Esophagus squamous epithelium (tissue), 5 donors: ENCODE measurements around the gene IFT74. TPM values are rescaled to one million over a fixed set of nuclear protein-coding genes. Genes with fewer than 3 reads are reported as not detected.

Source experiments
- DNase-seq: peaks from one replicate; lab custom pipeline; 2025; lab: John Stamatoyannopoulos, UW
- H3K27ac ChIP-seq, 4 donors: fragments of 200-600 bp; sonication (generic); one replicate each; pipeline ENCODE4 v1.5.1; 2016 to 2019; ENCODE audit warnings: mild to moderate bottlenecking in 1 of 4
- H3K27me3 ChIP-seq, 4 donors: fragments of 200-600 bp; sonication (generic); 1 replicate in 3 of 4; 2 replicates in 1 of 4; pipeline versions ENCODE4 v1.5.1 to v1.6.0; 2017 to 2021; ENCODE audit warnings: antibody characterized with exemption in 1 of 4
- H3K36me3 ChIP-seq, 3 donors: fragments of 200-600 bp; sonication (generic); one replicate each; pipeline ENCODE4 v1.5.1; 2016 to 2019
- H3K4me1 ChIP-seq, 3 donors: fragments of 200-600 bp; sonication (generic); one replicate each; pipeline ENCODE4 v1.5.1; 2017 to 2019
- H3K4me3 ChIP-seq, 4 donors: fragments of 200-600 bp; sonication (generic); 1 replicate in 3 of 4; 2 replicates in 1 of 4; pipeline ENCODE4 v1.5.1; 2016 to 2019; ENCODE audit warnings: mild to moderate bottlenecking in 2 of 4, moderate library complexity in 1 of 4
- H3K9me3 ChIP-seq, 3 donors: fragments of 200-600 bp; sonication (generic); one replicate each; pipeline ENCODE4 v1.5.1; 2016 to 2019
- POLR2A ChIP-seq, 4 donors: fragments of 450-650 bp; IDR thresholded peaks; one replicate each; pipeline ENCODE4 v1.6.1; 2017; ENCODE audit warnings: antibody characterized with exemption in 4 of 4, mild to moderate bottlenecking in 4 of 4, moderate library complexity in 3 of 4
- WGBS, 2 donors: methylation state at CpG; one replicate each; pipeline ENCODE4 v1.1.5; 2018; 5-methylcytosine and 5-hydroxymethylcytosine counted together
- intact Hi-C: fragments of 100-400 bp; cut with DNase I; formaldehyde crosslinking; loops from one replicate; pipeline ENCODE4 v1.15.0; 2022
- total RNA-seq, 4 donors: library from RNA; depleted of rRNA; stranded (reverse); fragments of >200 nt; gene quantifications; one replicate each; pipeline ENCODE4 v1.1.0, GENCODE V29; 2016
- TF ChIP-seq, protein P1 (sequence below), 6 experiments: fragments of 450-650 bp in 4 of 6; fragments of 200-600 bp in 2 of 6; sonication (generic) in 2 of 6; IDR thresholded peaks; one replicate each; pipeline ENCODE4 v1.5.1; 2016 to 2019; ENCODE audit warnings: antibody characterized with exemption in 6 of 6, mild to moderate bottlenecking in 4 of 6, moderate library complexity in 4 of 6
- donor health status: DM: yes; HTN: yes; CAD: no.

Gene IFT74
- total RNA-seq, 4 donors from 2014 or later = 6.0 to 17.2 (median 11.8) TPM

- H3K9me3 ChIP-seq = no peaks in the 10 kb centered on the region
- no peaks in the 10 kb centered on the region for H3K4me1 ChIP-seq
- H3K4me3 ChIP-seq = no peak overlapping the region
- TF ChIP-seq, protein P1, sequence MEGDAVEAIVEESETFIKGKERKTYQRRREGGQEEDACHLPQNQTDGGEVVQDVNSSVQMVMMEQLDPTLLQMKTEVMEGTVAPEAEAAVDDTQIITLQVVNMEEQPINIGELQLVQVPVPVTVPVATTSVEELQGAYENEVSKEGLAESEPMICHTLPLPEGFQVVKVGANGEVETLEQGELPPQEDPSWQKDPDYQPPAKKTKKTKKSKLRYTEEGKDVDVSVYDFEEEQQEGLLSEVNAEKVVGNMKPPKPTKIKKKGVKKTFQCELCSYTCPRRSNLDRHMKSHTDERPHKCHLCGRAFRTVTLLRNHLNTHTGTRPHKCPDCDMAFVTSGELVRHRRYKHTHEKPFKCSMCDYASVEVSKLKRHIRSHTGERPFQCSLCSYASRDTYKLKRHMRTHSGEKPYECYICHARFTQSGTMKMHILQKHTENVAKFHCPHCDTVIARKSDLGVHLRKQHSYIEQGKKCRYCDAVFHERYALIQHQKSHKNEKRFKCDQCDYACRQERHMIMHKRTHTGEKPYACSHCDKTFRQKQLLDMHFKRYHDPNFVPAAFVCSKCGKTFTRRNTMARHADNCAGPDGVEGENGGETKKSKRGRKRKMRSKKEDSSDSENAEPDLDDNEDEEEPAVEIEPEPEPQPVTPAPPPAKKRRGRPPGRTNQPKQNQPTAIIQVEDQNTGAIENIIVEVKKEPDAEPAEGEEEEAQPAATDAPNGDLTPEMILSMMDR (IDR thresholded peaks at IDR 0.05) = no peak
- no peak for TF ChIP-seq POLR2A (IDR thresholded peaks at IDR 0.05)
- H3K27me3 ChIP-seq = no peaks in the 10 kb centered on the region
- H3K27ac ChIP-seq = no peak overlapping the region
- WGBS, 2 donors = 93 to 94% methylated on average over 8 of the region's 8 CpGs
- H3K36me3 ChIP-seq = peaks cover 4 to 78% (median 12%) of the 10 kb centered on the region in 3 donors
- DNase-seq = no peak
- intact Hi-C loops = no loop called here
Measured at GRCh38 chr9:26928902-26929495, 27.2 kb upstream of the IFT74 start.

DNA sequence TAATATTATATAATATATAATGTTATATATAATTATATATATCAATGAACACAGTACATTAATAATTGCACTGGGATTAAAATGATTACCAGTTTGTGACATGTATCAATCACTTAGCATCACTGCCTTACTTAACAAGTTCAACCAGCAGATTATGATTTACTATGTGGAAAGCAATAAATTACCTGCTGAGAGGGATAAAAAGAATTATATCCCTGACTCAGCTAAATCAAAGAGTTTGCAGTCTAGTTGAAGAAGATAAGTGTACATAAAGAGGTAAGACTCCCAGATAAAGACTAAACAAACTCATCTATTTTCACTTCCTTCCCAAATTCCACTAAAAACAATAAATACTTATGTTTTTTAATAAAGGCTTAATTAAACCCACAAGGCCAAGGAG lies 20.4 kb upstream of the IFT74 start:
- H3K36me3 ChIP-seq = peaks cover 0 to 43% (median 0%) of the 10 kb centered on the region in 3 donors
- H3K27me3 ChIP-seq = no peaks in the 10 kb centered on the region
- TF ChIP-seq, protein P1 (IDR thresholded peaks at IDR 0.05) = no peak
- no peak for TF ChIP-seq POLR2A (IDR thresholded peaks at IDR 0.05)
- no peak for DNase-seq
- intact Hi-C loops = no loop called here
- no peak overlapping the region for H3K27ac ChIP-seq
- H3K9me3 ChIP-seq = peaks cover 0 to 14% (median 0%) of the 10 kb centered on the region in 3 donors
- H3K4me1 ChIP-seq = peaks cover 0 to 11% (median 0%) of the 10 kb centered on the region in 3 donors
- H3K4me3 ChIP-seq = no peak overlapping the region

GRCh38 chr9:26937816-26938371 lies 18.3 kb upstream of the IFT74 start:
- intact Hi-C loops = no loop called here
- WGBS, 2 donors = 91 to 93% methylated on average over 3 of the region's 3 CpGs

GRCh38 chr9:26939955-26940711 lies 16.1 kb upstream of the IFT74 start:
- TF ChIP-seq, protein P1 (IDR thresholded peaks at IDR 0.05) = no peak
- TF ChIP-seq POLR2A (IDR thresholded peaks at IDR 0.05) = no peak
- H3K27ac ChIP-seq = no peak overlapping the region
- no peak for DNase-seq
- peaks cover 0 to 14% (median 0%) of the 10 kb centered on the region in 3 donors for H3K9me3 ChIP-seq
- intact Hi-C loops = no loop called here
- no peaks in the 10 kb centered on the region for H3K27me3 ChIP-seq
- H3K4me3 ChIP-seq = no peak overlapping the region
- peaks cover 0 to 14% (median 0%) of the 10 kb centered on the region in 3 donors for H3K36me3 ChIP-seq
- H3K4me1 ChIP-seq = peaks cover 5 to 52% (median 6%) of the 10 kb centered on the region in 3 donors
- WGBS, 2 donors = 80 to 81% methylated on average over 3 of the region's 3 CpGs

More at GRCh38 chr9:26937816-26938371, 18.3 kb upstream of the IFT74 start:
- no peak overlapping the region for H3K27ac ChIP-seq
- DNase-seq = no peak
- H3K27me3 ChIP-seq = no peaks in the 10 kb centered on the region
- TF ChIP-seq, protein P1 (IDR thresholded peaks at IDR 0.05) = no peak
- TF ChIP-seq POLR2A (IDR thresholded peaks at IDR 0.05) = no peak
- H3K4me3 ChIP-seq = no peak overlapping the region
- peaks cover 0 to 32% (median 0%) of the 10 kb centered on the region in 3 donors for H3K36me3 ChIP-seq
- peaks cover 0 to 14% (median 0%) of the 10 kb centered on the region in 3 donors for H3K9me3 ChIP-seq
- peaks cover 0 to 31% (median 0%) of the 10 kb centered on the region in 3 donors for H3K4me1 ChIP-seq

GRCh38 chr9:26940779-26941178 lies 15.4 kb upstream of the IFT74 start:
- H3K27ac ChIP-seq = no peak overlapping the region
- intact Hi-C loops = no loop called here
- H3K4me3 ChIP-seq = no peak overlapping the region
- H3K27me3 ChIP-seq = no peaks in the 10 kb centered on the region
- H3K4me1 ChIP-seq = peaks cover 11 to 58% (median 13%) of the 10 kb centered on the region in 3 donors
- WGBS, 2 donors = 89 to 90% methylated on average over 1 of the region's 1 CpG
- H3K9me3 ChIP-seq = peaks cover 0 to 14% (median 0%) of the 10 kb centered on the region in 3 donors
- DNase-seq = no peak
- TF ChIP-seq, protein P1 (IDR thresholded peaks at IDR 0.05) = no peak
- no peak for TF ChIP-seq POLR2A (IDR thresholded peaks at IDR 0.05)
- peaks cover 0 to 14% (median 0%) of the 10 kb centered on the region in 3 donors for H3K36me3 ChIP-seq
